Measurements from ENCODE around the gene PPP1R3E. TPM values are rescaled to one million over a fixed set of nuclear protein-coding genes. Genes with fewer than 3 reads are reported as not detected.

PPP1R3E gene
- polyA plus RNA-seq, 3 donors, result 0.81 to 16.7 (median 0.88) TPM

DNA sequence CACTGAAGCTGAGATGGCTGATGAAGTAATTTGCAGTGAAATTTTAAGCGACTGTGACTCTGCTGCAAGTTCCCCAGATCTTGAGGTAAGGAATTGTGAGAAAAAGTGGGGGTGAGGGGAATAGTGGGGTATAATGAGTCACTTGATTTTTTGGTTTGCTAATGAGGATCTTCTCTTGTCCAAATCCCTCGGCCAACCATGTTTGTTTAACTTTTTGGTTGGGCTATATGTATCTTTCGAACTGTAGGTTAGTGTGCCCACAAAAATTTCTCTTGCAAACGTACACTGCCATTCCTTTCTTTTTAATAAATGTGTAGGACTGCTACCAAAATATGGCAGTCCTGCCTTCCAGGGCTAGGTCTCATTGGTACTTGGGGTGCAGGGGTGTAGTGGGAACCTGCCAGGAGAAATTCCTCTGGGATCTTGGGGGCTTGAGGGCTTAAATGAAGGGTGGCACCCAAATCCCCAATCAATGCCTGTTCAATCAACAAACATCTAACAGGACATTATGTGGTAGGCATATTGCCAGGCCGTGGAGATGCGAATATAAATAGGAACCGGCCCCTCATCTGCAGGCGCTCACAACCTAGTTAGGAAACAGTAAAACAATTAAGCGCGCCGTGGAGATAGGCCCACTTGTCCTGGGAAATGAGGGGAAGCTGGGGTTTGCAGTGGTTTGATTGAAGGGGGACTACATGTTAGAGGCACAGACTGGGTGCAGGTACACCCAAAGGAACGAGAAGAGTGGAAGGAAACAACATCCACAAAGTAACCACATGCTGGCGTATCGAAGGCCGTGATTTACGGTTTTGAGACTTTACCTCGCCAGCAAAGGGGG is 17.3 kb upstream of the PPP1R3E start:
- peak overlapping the region; percentile 96 to 99 for H3K27ac ChIP-seq (ENCODE audit: low read depth in 1 of 2, low read length in 2 of 2)
- peaks cover 22 to 25% of the 10 kb centered on the region in 2 donors for H3K36me3 ChIP-seq (replicated peaks in 1 of 2; ENCODE audit: control insufficient read depth in 1 of 2, insufficient read depth in 2 of 2, low read length in 2 of 2)
- no peaks in the 10 kb centered on the region for H3K27me3 ChIP-seq (ENCODE audit: control insufficient read depth in 2 of 2, insufficient read depth in 2 of 2, low read length in 2 of 2)
- H3K9me3 Mint-ChIP-seq, result peaks cover 0 to 3% (median 0%) of the 10 kb centered on the region in 7 donors
- H3K4me1 ChIP-seq (ENCODE audit: control insufficient read depth in 1 of 2, insufficient read depth in 2 of 2, low read length in 2 of 2), result peaks cover 23 to 24% of the 10 kb centered on the region in 2 donors
- intact Hi-C loops (cut with micrococcal nuclease), result loop anchor here (2.0 to 10.0 kb wide), 6 partner anchors 13 to 245 kb away; partner anchors contain the start of genes ACIN1 (in 1 of the 2), AP1G2 (in 1 of the 2), BCL2L2 (in 1 of the 2) and C14orf119 (in 1 of the 2)
- peak overlapping the region; percentile 74 for H3K4me2 ChIP-seq (replicated peaks; ENCODE audit: extremely low read depth, low read length, poor library complexity, severe bottlenecking)
- H3K9ac ChIP-seq (ENCODE audit: insufficient read depth, low read length, poor library complexity, severe bottlenecking), result peak overlapping the region; percentile 76
- TF ChIP-seq, protein P1, sequence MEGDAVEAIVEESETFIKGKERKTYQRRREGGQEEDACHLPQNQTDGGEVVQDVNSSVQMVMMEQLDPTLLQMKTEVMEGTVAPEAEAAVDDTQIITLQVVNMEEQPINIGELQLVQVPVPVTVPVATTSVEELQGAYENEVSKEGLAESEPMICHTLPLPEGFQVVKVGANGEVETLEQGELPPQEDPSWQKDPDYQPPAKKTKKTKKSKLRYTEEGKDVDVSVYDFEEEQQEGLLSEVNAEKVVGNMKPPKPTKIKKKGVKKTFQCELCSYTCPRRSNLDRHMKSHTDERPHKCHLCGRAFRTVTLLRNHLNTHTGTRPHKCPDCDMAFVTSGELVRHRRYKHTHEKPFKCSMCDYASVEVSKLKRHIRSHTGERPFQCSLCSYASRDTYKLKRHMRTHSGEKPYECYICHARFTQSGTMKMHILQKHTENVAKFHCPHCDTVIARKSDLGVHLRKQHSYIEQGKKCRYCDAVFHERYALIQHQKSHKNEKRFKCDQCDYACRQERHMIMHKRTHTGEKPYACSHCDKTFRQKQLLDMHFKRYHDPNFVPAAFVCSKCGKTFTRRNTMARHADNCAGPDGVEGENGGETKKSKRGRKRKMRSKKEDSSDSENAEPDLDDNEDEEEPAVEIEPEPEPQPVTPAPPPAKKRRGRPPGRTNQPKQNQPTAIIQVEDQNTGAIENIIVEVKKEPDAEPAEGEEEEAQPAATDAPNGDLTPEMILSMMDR (IDR thresholded peaks at IDR 0.05), result no peak
- H2AFZ ChIP-seq (ENCODE audit: insufficient read depth, low read depth, low read length, poor library complexity, severe bottlenecking), result peak overlapping the region; percentile 86
- no peak for DNase-seq
- WGBS (ENCODE audit: insufficient coverage), result 60% methylated on average over 12 of the region's 17 CpGs
- H3K4me3 Mint-ChIP-seq, result peak overlapping the region; percentile 90 to 92
- peaks cover 29 to 37% of the 10 kb centered on the region in 2 donors for H3K36me3 Mint-ChIP-seq
- peaks cover 27% of the 10 kb centered on the region for H3K79me2 ChIP-seq (ENCODE audit: insufficient read depth, low read length)
- no peaks in the 10 kb centered on the region for H3K9me3 ChIP-seq (replicated peaks in 1 of 2; ENCODE audit: control insufficient read depth in 1 of 2, insufficient read depth in 1 of 2, low read length in 2 of 2)
- peaks cover 20% of the 10 kb centered on the region for H4K20me1 ChIP-seq (ENCODE audit: insufficient read depth, low read length)
- peaks cover 25% of the 10 kb centered on the region for H3K4me1 Mint-ChIP-seq
- H3K4me3 ChIP-seq (replicated peaks in 1 of 3; ENCODE audit: low read depth in 2 of 3, low read length in 3 of 3), result peak overlapping the region; percentile 40 to 75 (median 45)
- peak overlapping the region; percentile 98 to 100 (median 99) for H3K27ac Mint-ChIP-seq
- peaks cover 0 to 2% (median 0%) of the 10 kb centered on the region in 3 donors for H3K27me3 Mint-ChIP-seq (ENCODE audit: low read depth in 3 of 3)

DNA sequence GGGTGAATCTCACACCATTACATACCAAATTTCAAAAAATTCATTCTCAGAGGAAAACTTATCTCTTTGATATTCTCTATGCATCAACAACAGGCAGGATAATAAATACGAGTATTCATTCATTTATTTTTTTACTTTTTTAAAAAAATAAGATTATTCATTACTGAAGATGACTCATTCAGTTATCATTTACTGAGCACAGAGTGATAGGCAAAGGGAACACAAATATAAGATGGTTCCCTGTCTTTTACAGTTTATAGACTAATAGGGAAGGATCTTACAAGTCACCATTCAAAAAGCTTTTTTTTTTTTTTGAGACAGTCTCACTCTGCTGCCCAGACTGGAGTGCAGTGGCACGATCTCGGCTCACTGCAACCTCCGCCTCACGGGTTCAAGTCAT is 13.6 kb upstream of the PPP1R3E start:
- H3K4me1 Mint-ChIP-seq, result peaks cover 12% of the 10 kb centered on the region
- peaks cover 0 to 3% (median 0%) of the 10 kb centered on the region in 7 donors for H3K9me3 Mint-ChIP-seq
- peaks cover 0 to 2% (median 1%) of the 10 kb centered on the region in 3 donors for H3K27me3 Mint-ChIP-seq (ENCODE audit: low read depth in 3 of 3)
- H3K4me3 ChIP-seq (replicated peaks in 1 of 3; ENCODE audit: low read depth in 2 of 3, low read length in 3 of 3), result no peak overlapping the region
- H3K79me2 ChIP-seq (ENCODE audit: insufficient read depth, low read length), result no peaks in the 10 kb centered on the region
- no peak overlapping the region for H3K9ac ChIP-seq (ENCODE audit: insufficient read depth, low read length, poor library complexity, severe bottlenecking)
- H3K27ac Mint-ChIP-seq, result no peak overlapping the region
- intact Hi-C loops (cut with micrococcal nuclease), result no loop called here
- no peaks in the 10 kb centered on the region for H4K20me1 ChIP-seq (ENCODE audit: insufficient read depth, low read length)
- TF ChIP-seq, protein P1 (IDR thresholded peaks at IDR 0.05), result no peak
- peaks cover 4 to 11% of the 10 kb centered on the region in 2 donors for H3K36me3 ChIP-seq (replicated peaks in 1 of 2; ENCODE audit: control insufficient read depth in 1 of 2, insufficient read depth in 2 of 2, low read length in 2 of 2)
- no peak overlapping the region for H3K4me3 Mint-ChIP-seq
- H3K9me3 ChIP-seq (replicated peaks in 1 of 2; ENCODE audit: control insufficient read depth in 1 of 2, insufficient read depth in 1 of 2, low read length in 2 of 2), result no peaks in the 10 kb centered on the region
- peaks cover 10 to 11% of the 10 kb centered on the region in 2 donors for H3K4me1 ChIP-seq (ENCODE audit: control insufficient read depth in 1 of 2, insufficient read depth in 2 of 2, low read length in 2 of 2)
- WGBS (ENCODE audit: insufficient coverage), result no CpG with 5 or more reads among the region's 5 CpGs
- DNase-seq, result no peak
- no peak overlapping the region for H3K27ac ChIP-seq (ENCODE audit: low read depth in 1 of 2, low read length in 2 of 2)
- H2AFZ ChIP-seq (ENCODE audit: insufficient read depth, low read depth, low read length, poor library complexity, severe bottlenecking), result no peak overlapping the region
- H3K36me3 Mint-ChIP-seq, result peaks cover 13 to 23% of the 10 kb centered on the region in 2 donors
- no peaks in the 10 kb centered on the region for H3K27me3 ChIP-seq (ENCODE audit: control insufficient read depth in 2 of 2, insufficient read depth in 2 of 2, low read length in 2 of 2)
- H3K4me2 ChIP-seq (replicated peaks; ENCODE audit: extremely low read depth, low read length, poor library complexity, severe bottlenecking), result no peak overlapping the region

Data from CD14-positive monocyte (primary cell).